ENCODE results near the gene NAALADL2. TPM values are rescaled to one million over a fixed set of nuclear protein-coding genes. Genes with fewer than 3 reads are reported as not detected.

NAALADL2 gene
- total and polyA plus RNA-seq, 2 donors (not counting 1 experiment from before 2014, with no cell fraction given): 8.8 to 11.6 TPM

GRCh38 chr3:175005881-175006280, 146.7 kb downstream of the NAALADL2 start:
- H3K36me3 ChIP-seq (ENCODE audit: control insufficient read depth, insufficient read depth, low read length): no peaks in the 10 kb centered on the region
- H3K79me2 ChIP-seq (ENCODE audit: control insufficient read depth, insufficient read depth, low read length): no peaks in the 10 kb centered on the region
- no peak overlapping the region for H3K27ac ChIP-seq (ENCODE audit: insufficient read depth, low read length)
- no peaks in the 10 kb centered on the region for H3K27me3 ChIP-seq (ENCODE audit: control insufficient read depth, insufficient read depth, low read length)
- no peak overlapping the region for H3K4me2 ChIP-seq (ENCODE audit: extremely low read depth, insufficient read depth, low read length)
- no peak for TF ChIP-seq EZH2 (IDR thresholded peaks at IDR 0.05; ENCODE audit: low read length, missing control alignments)
- TF ChIP-seq, protein P1, sequence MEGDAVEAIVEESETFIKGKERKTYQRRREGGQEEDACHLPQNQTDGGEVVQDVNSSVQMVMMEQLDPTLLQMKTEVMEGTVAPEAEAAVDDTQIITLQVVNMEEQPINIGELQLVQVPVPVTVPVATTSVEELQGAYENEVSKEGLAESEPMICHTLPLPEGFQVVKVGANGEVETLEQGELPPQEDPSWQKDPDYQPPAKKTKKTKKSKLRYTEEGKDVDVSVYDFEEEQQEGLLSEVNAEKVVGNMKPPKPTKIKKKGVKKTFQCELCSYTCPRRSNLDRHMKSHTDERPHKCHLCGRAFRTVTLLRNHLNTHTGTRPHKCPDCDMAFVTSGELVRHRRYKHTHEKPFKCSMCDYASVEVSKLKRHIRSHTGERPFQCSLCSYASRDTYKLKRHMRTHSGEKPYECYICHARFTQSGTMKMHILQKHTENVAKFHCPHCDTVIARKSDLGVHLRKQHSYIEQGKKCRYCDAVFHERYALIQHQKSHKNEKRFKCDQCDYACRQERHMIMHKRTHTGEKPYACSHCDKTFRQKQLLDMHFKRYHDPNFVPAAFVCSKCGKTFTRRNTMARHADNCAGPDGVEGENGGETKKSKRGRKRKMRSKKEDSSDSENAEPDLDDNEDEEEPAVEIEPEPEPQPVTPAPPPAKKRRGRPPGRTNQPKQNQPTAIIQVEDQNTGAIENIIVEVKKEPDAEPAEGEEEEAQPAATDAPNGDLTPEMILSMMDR (conservative IDR thresholded peaks at IDR 0.05 in 1 of 2, IDR thresholded peaks at IDR 0.05 in 1 of 2; ENCODE audit: low read depth in 1 of 2, low read length in 2 of 2): no peak
- DNase-seq (ENCODE audit: low read depth in 2 of 2): peak in 1 of 2 donors; percentile 41
- H3K9me3 ChIP-seq (ENCODE audit: control insufficient read depth, insufficient read depth, low read depth, low read length): no peaks in the 10 kb centered on the region
- no peaks in the 10 kb centered on the region for H4K20me1 ChIP-seq (ENCODE audit: control insufficient read depth, extremely low read depth, insufficient read depth, low read length)
- no peak overlapping the region for H2AFZ ChIP-seq (ENCODE audit: low read length)
- no peak overlapping the region for H3K9ac ChIP-seq (ENCODE audit: insufficient read depth, low read length)
- peaks cover 4% of the 10 kb centered on the region for H3K4me1 ChIP-seq (ENCODE audit: control insufficient read depth, extremely low read depth, insufficient read depth, low read length)
- no peak overlapping the region for H3K4me3 ChIP-seq (replicated peaks in 1 of 4; ENCODE audit: control extremely low read depth in 1 of 4, insufficient read depth in 1 of 4, low read depth in 3 of 4, low read length in 4 of 4)

DNA sequence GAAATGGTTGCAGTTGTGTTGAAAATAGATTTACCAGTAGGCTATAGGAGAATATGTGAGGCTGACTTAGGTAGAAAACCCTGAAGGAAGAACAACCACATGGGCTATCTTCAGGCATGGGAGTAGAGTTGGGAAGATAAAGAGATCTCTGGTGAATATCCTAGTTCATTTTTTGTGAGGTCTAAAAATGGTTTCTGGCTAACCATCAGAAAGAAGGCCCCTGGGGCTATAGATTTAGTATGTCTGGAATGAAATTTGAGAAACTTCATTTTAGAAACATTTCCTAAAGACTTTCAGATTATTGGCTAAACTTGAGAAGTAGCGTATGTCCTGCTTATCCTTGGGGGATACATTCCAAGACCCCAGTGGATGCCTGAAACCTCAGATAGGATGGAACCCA, 148.2 kb downstream of the NAALADL2 start:
- Histone ChIP-seq H3K36me3 (ENCODE audit: control insufficient read depth, insufficient read depth, low read length) (no peaks in the 10 kb centered on the region), H3K27me3 (ENCODE audit: control insufficient read depth, insufficient read depth, low read length) (no peaks in the 10 kb centered on the region), H3K4me3 (replicated peaks in 1 of 4; ENCODE audit: control extremely low read depth in 1 of 4, insufficient read depth in 1 of 4, low read depth in 3 of 4, low read length in 4 of 4) (no peak overlapping the region), H3K4me1 (ENCODE audit: control insufficient read depth, extremely low read depth, insufficient read depth, low read length) (peaks cover 4% of the 10 kb centered on the region), H3K27ac (ENCODE audit: insufficient read depth, low read length) (no peak overlapping the region), H3K4me2 (ENCODE audit: extremely low read depth, insufficient read depth, low read length) (no peak overlapping the region), H3K79me2 (ENCODE audit: control insufficient read depth, insufficient read depth, low read length) (no peaks in the 10 kb centered on the region), H3K9ac (ENCODE audit: insufficient read depth, low read length) (no peak overlapping the region), H2AFZ (ENCODE audit: low read length) (no peak overlapping the region), H4K20me1 (ENCODE audit: control insufficient read depth, extremely low read depth, insufficient read depth, low read length) (no peaks in the 10 kb centered on the region), H3K9me3 (ENCODE audit: control insufficient read depth, insufficient read depth, low read depth, low read length) (no peaks in the 10 kb centered on the region)
- TF ChIP-seq, protein P1 (conservative IDR thresholded peaks at IDR 0.05 in 1 of 2, IDR thresholded peaks at IDR 0.05 in 1 of 2; ENCODE audit: low read depth in 1 of 2, low read length in 2 of 2): no peak
- TF ChIP-seq EZH2 (IDR thresholded peaks at IDR 0.05; ENCODE audit: low read length, missing control alignments): no peak
- no peak for DNase-seq (ENCODE audit: low read depth in 2 of 2)

DNA sequence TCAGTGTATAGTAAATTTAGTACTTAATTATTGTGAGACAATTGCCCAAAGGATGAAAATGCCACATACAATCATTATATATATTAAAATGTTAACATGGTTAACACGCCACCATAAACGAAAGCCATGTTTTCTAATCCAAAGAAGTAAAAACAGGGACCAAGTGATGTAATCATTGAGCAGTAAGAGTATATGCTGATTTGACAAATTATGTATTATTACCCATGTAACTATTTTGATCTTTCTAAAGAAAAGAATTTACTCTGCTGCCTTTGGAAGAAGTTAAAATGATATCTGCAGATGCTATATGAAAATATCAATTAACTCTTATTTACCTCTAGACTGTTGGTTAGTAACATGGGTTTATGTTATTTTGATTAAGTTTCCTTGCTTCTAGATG, 150.2 kb downstream of the NAALADL2 start:
- no peak for DNase-seq (ENCODE audit: low read depth in 2 of 2)
- Histone ChIP-seq H3K9ac (ENCODE audit: insufficient read depth, low read length) (no peak overlapping the region), H3K36me3 (ENCODE audit: control insufficient read depth, insufficient read depth, low read length) (no peaks in the 10 kb centered on the region), H3K9me3 (ENCODE audit: control insufficient read depth, insufficient read depth, low read depth, low read length) (no peaks in the 10 kb centered on the region), H3K4me3 (replicated peaks in 1 of 4; ENCODE audit: control extremely low read depth in 1 of 4, insufficient read depth in 1 of 4, low read depth in 3 of 4, low read length in 4 of 4) (no peak overlapping the region), H3K27ac (ENCODE audit: insufficient read depth, low read length) (no peak overlapping the region), H2AFZ (ENCODE audit: low read length) (no peak overlapping the region), H3K4me1 (ENCODE audit: control insufficient read depth, extremely low read depth, insufficient read depth, low read length) (no peaks in the 10 kb centered on the region), H3K79me2 (ENCODE audit: control insufficient read depth, insufficient read depth, low read length) (no peaks in the 10 kb centered on the region), H4K20me1 (ENCODE audit: control insufficient read depth, extremely low read depth, insufficient read depth, low read length) (no peaks in the 10 kb centered on the region), H3K27me3 (ENCODE audit: control insufficient read depth, insufficient read depth, low read length) (no peaks in the 10 kb centered on the region), H3K4me2 (ENCODE audit: extremely low read depth, insufficient read depth, low read length) (no peak overlapping the region)
- TF ChIP-seq, protein P1 (conservative IDR thresholded peaks at IDR 0.05 in 1 of 2, IDR thresholded peaks at IDR 0.05 in 1 of 2; ENCODE audit: low read depth in 1 of 2, low read length in 2 of 2): no peak
- no peak for TF ChIP-seq EZH2 (IDR thresholded peaks at IDR 0.05; ENCODE audit: low read length, missing control alignments)
